WTC11 (cell line): Measurements from ENCODE around the gene TIMELESS. TPM values are rescaled to one million over a fixed set of nuclear protein-coding genes. Genes with fewer than 3 reads are reported as not detected.

Experiments used
- ATAC-seq: fragments of 200-7000 bp; cut with Tn5 transposase; 2 replicates; pipeline ENCODE4 v1.10.0; 2021; ENCODE audit warnings: mild to moderate bottlenecking, moderate library complexity
- CTCF ChIA-PET: fragments of 300-600 bp; sonication (Branson Sonifier 250); formaldehyde crosslinking; loops from one replicate; lab custom pipeline; 2021; ENCODE audit warnings: antibody characterized with exemption; lab: Charles Lee
- POLR2A ChIA-PET: fragments of 350-600 bp; sonication (Branson Sonifier 250); formaldehyde crosslinking; loops from one replicate; lab custom pipeline; 2021; ENCODE audit warnings: antibody characterized with exemption; lab: Charles Lee
- DNase-seq: peaks from one replicate; pipeline ENCODE4 v3.0.0; 2021; ENCODE audit warnings: low spot score
- H3K27ac Mint-ChIP-seq: 2 replicates; pipeline ENCODE4 v1.8.0; 2021; ENCODE audit warnings: mixed read lengths
- H3K27me3 Mint-ChIP-seq: 2 replicates; pipeline ENCODE4 v1.8.0; 2021; ENCODE audit warnings: low read depth, mild to moderate bottlenecking, moderate library complexity, mixed read lengths
- H3K36me3 Mint-ChIP-seq: 2 replicates; pipeline ENCODE4 v1.8.0; 2021; ENCODE audit warnings: mixed read lengths
- H3K4me1 Mint-ChIP-seq: 2 replicates; pipeline ENCODE4 v1.8.0; 2022; ENCODE audit warnings: mixed read lengths
- H3K4me3 Mint-ChIP-seq: 2 replicates; pipeline ENCODE4 v1.8.0; 2021; ENCODE audit warnings: mild to moderate bottlenecking, moderate library complexity, mixed read lengths
- H3K9me3 Mint-ChIP-seq: 2 replicates; pipeline ENCODE4 v1.8.0; 2021; ENCODE audit warnings: mixed read lengths
- ARID4B ChIP-seq: sonication (generic); formaldehyde crosslinking; IDR thresholded peaks from 2 replicates; pipeline ENCODE4 v1.8.0; 2023; ENCODE audit warnings: missing genetic modification reagents, mild to moderate bottlenecking, borderline replicate concordance
- CBFB ChIP-seq: sonication (generic); formaldehyde crosslinking; IDR thresholded peaks from 2 replicates; pipeline ENCODE4 v1.8.1; 2022; ENCODE audit warnings: mild to moderate bottlenecking, low read depth, missing genetic modification reagents
- CREM ChIP-seq: sonication (generic); formaldehyde crosslinking; IDR thresholded peaks from 2 replicates; pipeline ENCODE4 v1.8.1; 2022; ENCODE audit warnings: mild to moderate bottlenecking, missing genetic modification reagents, moderate library complexity
- ESRRA ChIP-seq: sonication (generic); formaldehyde crosslinking; IDR thresholded peaks from 2 replicates; pipeline ENCODE4 v1.8.1; 2022; ENCODE audit warnings: mild to moderate bottlenecking, missing genetic modification reagents, borderline replicate concordance
- ETV6 ChIP-seq: sonication (generic); formaldehyde crosslinking; IDR thresholded peaks from 2 replicates; pipeline ENCODE4 v1.8.1; 2022; ENCODE audit warnings: mild to moderate bottlenecking, missing genetic modification reagents
- FOXJ3 ChIP-seq: sonication (generic); formaldehyde crosslinking; IDR thresholded peaks from 2 replicates; pipeline ENCODE4 v1.9.0; 2021; ENCODE audit warnings: missing genetic modification reagents, mild to moderate bottlenecking, borderline replicate concordance
- NFYB ChIP-seq: sonication (generic); formaldehyde crosslinking; conservative IDR thresholded peaks from 2 replicates; pipeline ENCODE4 v1.8.0; 2022; ENCODE audit warnings: low read depth, missing genetic modification reagents
- PRDM15 ChIP-seq: sonication (generic); formaldehyde crosslinking; IDR thresholded peaks from 2 replicates; pipeline ENCODE4 v1.8.0; 2022; ENCODE audit warnings: missing genetic modification reagents
- TCF7 ChIP-seq: sonication (generic); formaldehyde crosslinking; IDR thresholded peaks from 2 replicates; pipeline ENCODE4 v1.8.0; 2022; ENCODE audit warnings: mild to moderate bottlenecking, low read depth, missing genetic modification reagents, moderate library complexity
- TEAD4 ChIP-seq: sonication (generic); formaldehyde crosslinking; IDR thresholded peaks from 2 replicates; pipeline ENCODE4 v1.8.0; 2022; ENCODE audit warnings: mild to moderate bottlenecking, missing genetic modification reagents
- ZNF317 ChIP-seq: sonication (generic); formaldehyde crosslinking; IDR thresholded peaks from 2 replicates; pipeline ENCODE4 v1.8.1; 2023; ENCODE audit warnings: low read depth, mild to moderate bottlenecking, moderate library complexity, missing genetic modification reagents, borderline replicate concordance
- ZNF532 ChIP-seq: fragments of 250-450 bp; sonication (Bioruptor Pico); IDR thresholded peaks from 2 replicates; pipeline ENCODE4 v1.9.0; 2021; ENCODE audit warnings: mild to moderate bottlenecking, borderline replicate concordance
- total RNA-seq: library from RNA; stranded (reverse); gene quantifications from 3 replicates; pipeline ENCODE4 v1.2.3, GENCODE V29; 2021
- TF ChIP-seq, protein P1 (sequence below): fragments of 250-450 bp; sonication (Bioruptor Pico); IDR thresholded peaks from 2 replicates; pipeline ENCODE4 v2.1.2; 2022; ENCODE audit warnings: mild to moderate bottlenecking, moderate library complexity
- TF ChIP-seq, protein P2 (sequence below): sonication (generic); formaldehyde crosslinking; IDR thresholded peaks from 2 replicates; pipeline ENCODE4 v1.8.0; 2022; ENCODE audit warnings: mild to moderate bottlenecking, missing genetic modification reagents
- TF ChIP-seq, protein P3 (sequence below): sonication (generic); formaldehyde crosslinking; IDR thresholded peaks from 2 replicates; pipeline ENCODE4 v1.8.1; 2023; ENCODE audit warnings: mild to moderate bottlenecking, moderate library complexity, missing genetic modification reagents

The TIMELESS gene
- total RNA-seq, 1 experiment from 2014 or later: 60.9 TPM

- no peak for TF ChIP-seq PRDM15 (CRISPR knock-in tag)
- TF ChIP-seq, protein P1, sequence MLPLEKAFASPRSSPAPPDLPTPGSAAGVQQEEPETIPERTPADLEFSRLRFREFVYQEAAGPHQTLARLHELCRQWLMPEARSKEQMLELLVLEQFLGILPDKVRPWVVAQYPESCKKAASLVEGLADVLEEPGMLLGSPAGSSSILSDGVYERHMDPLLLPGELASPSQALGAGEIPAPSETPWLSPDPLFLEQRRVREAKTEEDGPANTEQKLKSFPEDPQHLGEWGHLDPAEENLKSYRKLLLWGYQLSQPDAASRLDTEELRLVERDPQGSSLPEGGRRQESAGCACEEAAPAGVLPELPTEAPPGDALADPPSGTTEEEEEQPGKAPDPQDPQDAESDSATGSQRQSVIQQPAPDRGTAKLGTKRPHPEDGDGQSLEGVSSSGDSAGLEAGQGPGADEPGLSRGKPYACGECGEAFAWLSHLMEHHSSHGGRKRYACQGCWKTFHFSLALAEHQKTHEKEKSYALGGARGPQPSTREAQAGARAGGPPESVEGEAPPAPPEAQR (CRISPR knock-in tag): no peak
Measured at GRCh38 chr12:56431850-56432249, 17.4 kb downstream of the TIMELESS start (continued).

- no peaks in the 10 kb centered on the region for H3K9me3 Mint-ChIP-seq
- no peaks in the 10 kb centered on the region for H3K4me1 Mint-ChIP-seq
Measured at GRCh38 chr12:56431288-56431687, 17.9 kb downstream of the TIMELESS start.

More at GRCh38 chr12:56431288-56431687, 17.9 kb downstream of the TIMELESS start:
- Mint-ChIP-seq H3K4me3 (no peak overlapping the region), H3K27me3 (no peaks in the 10 kb centered on the region), H3K27ac (no peak overlapping the region), H3K36me3 (peaks cover 41% of the 10 kb centered on the region)
- ATAC-seq (no peak), DNase-seq (no peak)
- TF ChIP-seq CBFB: no peak
- TF ChIP-seq TCF7 (CRISPR knock-in tag): no peak
- no peak for TF ChIP-seq NFYB (CRISPR knock-in tag)
- TF ChIP-seq, protein P1 (CRISPR knock-in tag): no peak
- TF ChIP-seq TEAD4 (CRISPR knock-in tag): no peak
- TF ChIP-seq, protein P2, sequence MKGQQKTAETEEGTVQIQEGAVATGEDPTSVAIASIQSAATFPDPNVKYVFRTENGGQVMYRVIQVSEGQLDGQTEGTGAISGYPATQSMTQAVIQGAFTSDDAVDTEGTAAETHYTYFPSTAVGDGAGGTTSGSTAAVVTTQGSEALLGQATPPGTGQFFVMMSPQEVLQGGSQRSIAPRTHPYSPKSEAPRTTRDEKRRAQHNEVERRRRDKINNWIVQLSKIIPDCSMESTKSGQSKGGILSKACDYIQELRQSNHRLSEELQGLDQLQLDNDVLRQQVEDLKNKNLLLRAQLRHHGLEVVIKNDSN (CRISPR knock-in tag): no peak
- TF ChIP-seq ESRRA: no peak
- no peak for TF ChIP-seq ETV6
- no peak for TF ChIP-seq ZNF532 (CRISPR knock-in tag)
- no peak for TF ChIP-seq CREM (CRISPR knock-in tag)
- TF ChIP-seq FOXJ3: no peak
- no peak for TF ChIP-seq ZNF317 (CRISPR knock-in tag)
- TF ChIP-seq, protein P3, sequence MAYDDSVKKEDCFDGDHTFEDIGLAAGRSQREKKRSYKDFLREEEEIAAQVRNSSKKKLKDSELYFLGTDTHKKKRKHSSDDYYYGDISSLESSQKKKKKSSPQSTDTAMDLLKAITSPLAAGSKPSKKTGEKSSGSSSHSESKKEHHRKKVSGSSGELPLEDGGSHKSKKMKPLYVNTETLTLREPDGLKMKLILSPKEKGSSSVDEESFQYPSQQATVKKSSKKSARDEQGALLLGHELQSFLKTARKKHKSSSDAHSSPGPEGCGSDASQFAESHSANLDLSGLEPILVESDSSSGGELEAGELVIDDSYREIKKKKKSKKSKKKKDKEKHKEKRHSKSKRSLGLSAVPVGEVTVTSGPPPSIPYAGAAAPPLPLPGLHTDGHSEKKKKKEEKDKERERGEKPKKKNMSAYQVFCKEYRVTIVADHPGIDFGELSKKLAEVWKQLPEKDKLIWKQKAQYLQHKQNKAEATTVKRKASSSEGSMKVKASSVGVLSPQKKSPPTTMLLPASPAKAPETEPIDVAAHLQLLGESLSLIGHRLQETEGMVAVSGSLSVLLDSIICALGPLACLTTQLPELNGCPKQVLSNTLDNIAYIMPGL (CRISPR knock-in tag): no peak
- no peak for TF ChIP-seq ARID4B (CRISPR knock-in tag)
- CTCF ChIA-PET: interaction anchor here (1.2 kb wide), 1 partner anchor 33 kb away, joined by 3 read pairs; no protein-coding TSS in a partner anchor
- POLR2A ChIA-PET: interaction anchor here (0.7 kb wide), 1 partner anchor 165 kb away, joined by 5 read pairs; no protein-coding TSS in a partner anchor
